Activated T-cell treated with anti-CD3 and anti-CD28 coated beads, Interleukin-2, amount 50 U/mL, for 4 hours (primary cell): ENCODE data around the gene RPLP2. TPM values are rescaled to one million over a fixed set of nuclear protein-coding genes. Genes with fewer than 3 reads are reported as not detected.
A peak's percentile ranks its signal among the peaks of the same experiment; 100 is the strongest.

Source experiments
- ATAC-seq, 2 donors: fragments of 200-7000 bp; cut with Tn5 transposase; one replicate each; pipeline ENCODE4 v1.10.0; 2021
- DNase-seq: peaks from one replicate; pipeline ENCODE4 v3.0.0-alpha.2; 2020
- H3K27me3 Mint-ChIP-seq: one replicate; pipeline ENCODE4 v1.8.0; 2021; ENCODE audit warnings: low read depth, mixed read lengths
- H3K36me3 Mint-ChIP-seq: one replicate; pipeline ENCODE4 v1.8.0; 2022; ENCODE audit warnings: mixed read lengths; ENCODE audit not compliant: insufficient read depth
- H3K4me1 Mint-ChIP-seq: one replicate; pipeline ENCODE4 v1.8.0; 2021; ENCODE audit warnings: low read depth, mixed read lengths
- H3K4me3 Mint-ChIP-seq: one replicate; pipeline ENCODE4 v1.8.0; 2021; ENCODE audit warnings: mild to moderate bottlenecking, moderate library complexity, mixed read lengths
- H3K9me3 Mint-ChIP-seq: one replicate; pipeline ENCODE4 v1.8.0; 2021; ENCODE audit warnings: mixed read lengths
- total RNA-seq, 3 donors: library from RNA; stranded (reverse); gene quantifications; one replicate each; pipeline ENCODE4 v1.2.1, GENCODE V29; 2021

Gene RPLP2
- total RNA-seq, 3 donors from 2014 or later = 3,528 to 3,995 (median 3,711) TPM

- Mint-ChIP-seq H3K4me3 (peak overlapping the region; percentile 74), H3K9me3 (no peaks in the 10 kb centered on the region), H3K36me3 (peaks cover 9% of the 10 kb centered on the region), H3K4me1 (peaks cover 27% of the 10 kb centered on the region), H3K27me3 (peaks cover 44% of the 10 kb centered on the region)
- no peak for DNase-seq
- peak in 1 of 2 donors; percentile 1 for ATAC-seq
Measured at GRCh38 chr11:826836-827145, 17.0 kb downstream of the RPLP2 start.

DNA sequence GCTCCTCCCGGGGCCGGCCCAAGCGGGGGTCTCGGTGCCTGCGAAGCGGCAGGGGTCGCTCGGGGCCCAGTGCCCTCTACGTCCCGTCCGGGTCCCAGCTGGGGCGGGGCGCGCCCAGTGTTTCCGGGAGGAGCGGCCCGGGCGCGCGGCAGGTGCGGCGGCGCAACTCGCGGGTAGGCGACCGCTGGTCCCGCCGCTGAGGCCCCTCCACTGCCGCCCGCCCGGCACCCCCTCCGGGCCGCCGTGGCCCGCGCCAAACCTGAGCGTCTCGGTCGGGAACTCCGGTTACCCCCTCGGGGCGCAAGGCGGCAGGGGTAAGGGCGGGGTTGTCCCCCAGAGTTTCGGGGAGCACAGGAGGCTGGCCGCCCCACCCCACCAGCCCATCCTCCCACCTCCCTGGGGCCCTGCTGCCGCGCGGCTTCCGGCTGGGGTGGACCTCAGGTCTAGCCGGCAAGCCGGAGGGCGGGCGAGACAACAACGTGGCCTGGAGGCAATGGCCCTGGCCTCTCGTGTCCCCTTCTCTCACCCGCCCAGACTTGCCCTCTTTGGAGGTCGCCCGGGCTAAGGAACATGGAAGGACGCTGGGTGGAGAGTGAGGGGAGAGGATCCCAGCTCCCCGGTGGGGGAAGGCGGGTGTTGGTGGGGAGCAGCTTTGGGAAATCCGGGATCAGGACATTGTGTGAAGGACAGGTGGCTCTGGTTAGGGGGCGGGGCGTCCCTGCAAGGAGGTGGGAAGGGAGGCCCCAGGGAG lies 17.6 kb downstream of the RPLP2 start:
- Mint-ChIP-seq H3K27me3 (peaks cover 48% of the 10 kb centered on the region), H3K4me1 (peaks cover 27% of the 10 kb centered on the region), H3K9me3 (no peaks in the 10 kb centered on the region), H3K36me3 (peaks cover 9% of the 10 kb centered on the region), H3K4me3 (peak overlapping the region; percentile 51)
- DNase-seq (no peak), ATAC-seq (peak in 1 of 2 donors; percentile 10)

GRCh38 chr11:827897-828192 lies 18.1 kb downstream of the RPLP2 start, which contains the start of gene CRACR2B:
Gene CRACR2B (plus strand): TSS chr11:827919. CDS start chr11:828608, 689 bp downstream.
- H3K27me3 Mint-ChIP-seq = peaks cover 48% of the 10 kb centered on the region
- peak within 1 kb of the TSS; percentile 51 for H3K4me3 Mint-ChIP-seq
- H3K4me1 Mint-ChIP-seq = peaks cover 26% of the 10 kb centered on the region
- H3K9me3 Mint-ChIP-seq = no peaks in the 10 kb centered on the region
- no peak for DNase-seq
- no peak for ATAC-seq
- peaks cover 9% of the 10 kb centered on the region for H3K36me3 Mint-ChIP-seq

GRCh38 chr11:828506-829175 lies 18.9 kb downstream of the RPLP2 start:
- peaks cover 48% of the 10 kb centered on the region for H3K27me3 Mint-ChIP-seq
- H3K4me3 Mint-ChIP-seq = no peak overlapping the region
- no peak for DNase-seq
- no peaks in the 10 kb centered on the region for H3K9me3 Mint-ChIP-seq
- H3K36me3 Mint-ChIP-seq = peaks cover 7% of the 10 kb centered on the region
- peaks cover 26% of the 10 kb centered on the region for H3K4me1 Mint-ChIP-seq
- ATAC-seq = no peak

GRCh38 chr11:829176-829846 lies 19.5 kb downstream of the RPLP2 start:
- DNase-seq (no peak), ATAC-seq (no peak)
- peaks cover 29% of the 10 kb centered on the region for H3K4me1 Mint-ChIP-seq
- H3K9me3 Mint-ChIP-seq = no peaks in the 10 kb centered on the region
- peak overlapping the region; percentile 38 for H3K4me3 Mint-ChIP-seq
- H3K36me3 Mint-ChIP-seq = peaks cover 7% of the 10 kb centered on the region
- H3K27me3 Mint-ChIP-seq = peaks cover 48% of the 10 kb centered on the region

DNA sequence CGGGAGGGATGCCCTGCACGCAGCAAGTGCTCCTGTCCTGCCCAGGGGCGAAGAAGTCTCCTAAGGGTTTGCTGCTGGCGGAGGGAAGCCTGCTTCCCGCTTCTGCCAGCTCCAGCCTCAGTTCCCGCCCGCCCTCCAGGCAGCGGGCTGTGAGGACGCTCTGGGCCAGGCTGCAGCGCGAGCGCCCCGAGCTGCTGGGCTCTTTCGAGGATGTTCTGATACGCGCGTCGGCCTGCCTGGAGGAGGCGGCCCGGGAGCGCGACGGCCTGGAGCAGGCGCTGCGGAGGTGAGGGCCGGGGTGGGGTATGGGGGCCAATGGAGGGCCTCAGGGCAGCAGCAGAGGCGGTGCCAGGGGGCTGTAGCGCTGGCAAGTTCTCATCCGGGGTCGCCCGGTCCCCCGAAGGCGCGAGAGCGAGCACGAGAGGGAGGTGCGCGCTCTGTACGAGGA lies 20.1 kb downstream of the RPLP2 start:
- Mint-ChIP-seq H3K36me3 (peaks cover 5% of the 10 kb centered on the region), H3K4me1 (peaks cover 31% of the 10 kb centered on the region), H3K9me3 (no peaks in the 10 kb centered on the region), H3K4me3 (peak overlapping the region; percentile 38), H3K27me3 (peaks cover 48% of the 10 kb centered on the region)
- ATAC-seq (peak; percentile 5 to 12), DNase-seq (no peak)

GRCh38 chr11:830295-831117 lies 20.7 kb downstream of the RPLP2 start:
- Mint-ChIP-seq H3K4me3 (peak overlapping the region; percentile 51), H3K4me1 (peaks cover 31% of the 10 kb centered on the region), H3K9me3 (no peaks in the 10 kb centered on the region), H3K36me3 (no peaks in the 10 kb centered on the region), H3K27me3 (peaks cover 44% of the 10 kb centered on the region)
- DNase-seq (peak; percentile 41), ATAC-seq (peak; percentile 53 to 55)

GRCh38 chr11:831118-831864 lies 21.5 kb downstream of the RPLP2 start:
- peak overlapping the region; percentile 51 for H3K4me3 Mint-ChIP-seq

GRCh38 chr11:831961-832528 lies 22.3 kb downstream of the RPLP2 start:
- ATAC-seq (no peak), DNase-seq (no peak)
- Mint-ChIP-seq H3K9me3 (no peaks in the 10 kb centered on the region), H3K36me3 (no peaks in the 10 kb centered on the region), H3K27me3 (peaks cover 42% of the 10 kb centered on the region), H3K4me1 (peaks cover 27% of the 10 kb centered on the region), H3K4me3 (peak overlapping the region; percentile 42)

More at GRCh38 chr11:831118-831864, 21.5 kb downstream of the RPLP2 start:
- Mint-ChIP-seq H3K9me3 (no peaks in the 10 kb centered on the region), H3K36me3 (no peaks in the 10 kb centered on the region), H3K27me3 (peaks cover 44% of the 10 kb centered on the region), H3K4me1 (peaks cover 31% of the 10 kb centered on the region)
- ATAC-seq (no peak), DNase-seq (no peak)

DNA sequence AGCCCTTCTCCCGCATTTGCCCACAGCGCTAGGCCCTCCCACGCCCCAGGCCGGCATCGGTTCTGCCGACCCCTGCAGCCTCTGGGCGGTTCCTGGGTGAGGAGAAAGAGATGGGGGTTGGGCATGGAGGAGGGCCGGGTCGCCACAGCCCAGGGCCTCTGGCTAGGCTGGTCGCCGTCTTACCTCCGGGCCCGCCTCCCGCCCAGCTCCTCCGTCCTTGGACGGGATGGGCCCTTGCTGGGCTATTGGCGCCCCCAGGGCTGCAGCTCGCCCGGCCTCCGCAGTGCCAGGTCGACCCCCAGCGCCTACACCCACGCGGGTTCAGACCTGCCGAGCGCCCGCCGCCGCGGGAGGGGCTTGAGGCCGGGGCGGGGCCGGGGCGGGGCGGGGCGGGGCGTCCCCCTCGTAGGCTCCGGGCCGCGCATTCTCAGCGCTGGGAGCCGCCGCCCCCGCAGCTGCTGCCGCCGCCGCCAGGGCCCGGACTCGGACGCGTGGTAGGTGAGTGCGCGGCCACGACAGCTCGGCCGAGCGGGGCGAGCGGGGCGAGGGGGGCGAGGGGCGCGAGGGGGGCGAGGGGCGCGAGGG lies 22.9 kb downstream of the RPLP2 start, which contains the start of gene CD151:
CD151 (plus strand) TSS at position 424 of the 585 bp plus-strand sequence. CDS start 3,118 bp downstream, outside the sequence.
- peaks cover 41% of the 10 kb centered on the region for H3K27me3 Mint-ChIP-seq

GRCh38 chr11:833114-833791 lies 23.5 kb downstream of the RPLP2 start:
- Mint-ChIP-seq H3K4me1 (peaks cover 23% of the 10 kb centered on the region), H3K27me3 (peaks cover 34% of the 10 kb centered on the region)
- peak; percentile 32 to 34 for ATAC-seq

More for the DNA sequence above, 22.9 kb downstream of the RPLP2 start, which contains the start of gene CD151:
- Mint-ChIP-seq H3K36me3 (no peaks in the 10 kb centered on the region), H3K9me3 (no peaks in the 10 kb centered on the region), H3K4me1 (peaks cover 25% of the 10 kb centered on the region), H3K4me3 (peak within 1 kb of the TSS; percentile 62)
- ATAC-seq (peak; percentile 51 to 59), DNase-seq (peak; percentile 33)

GRCh38 chr11:833849-834311 lies 24.1 kb downstream of the RPLP2 start:
- peaks cover 28% of the 10 kb centered on the region for H3K27me3 Mint-ChIP-seq
- peaks cover 23% of the 10 kb centered on the region for H3K4me1 Mint-ChIP-seq
- DNase-seq (no peak), ATAC-seq (no peak)
- no peaks in the 10 kb centered on the region for H3K36me3 Mint-ChIP-seq
- H3K9me3 Mint-ChIP-seq = no peaks in the 10 kb centered on the region
- H3K4me3 Mint-ChIP-seq = peak overlapping the region; percentile 62

More at GRCh38 chr11:833114-833791, 23.5 kb downstream of the RPLP2 start:
- no peaks in the 10 kb centered on the region for H3K36me3 Mint-ChIP-seq
- peak overlapping the region; percentile 62 for H3K4me3 Mint-ChIP-seq
- no peak for DNase-seq
- no peaks in the 10 kb centered on the region for H3K9me3 Mint-ChIP-seq
